NCI-H2029 (cell line): ENCODE measurements around the gene FHL3.
A peak's percentile ranks its signal among the peaks of the same experiment; 100 is the strongest.
"Not testable (repeated sequence)": the region's sequence is repeated elsewhere in the genome, so short reads cannot be mapped to it uniquely, and the experiment has no call there.

Experiments used
- DNase-seq: peaks from one replicate; lab custom pipeline; 2025; lab: John Stamatoyannopoulos, UW

Gene FHL3

DNA sequence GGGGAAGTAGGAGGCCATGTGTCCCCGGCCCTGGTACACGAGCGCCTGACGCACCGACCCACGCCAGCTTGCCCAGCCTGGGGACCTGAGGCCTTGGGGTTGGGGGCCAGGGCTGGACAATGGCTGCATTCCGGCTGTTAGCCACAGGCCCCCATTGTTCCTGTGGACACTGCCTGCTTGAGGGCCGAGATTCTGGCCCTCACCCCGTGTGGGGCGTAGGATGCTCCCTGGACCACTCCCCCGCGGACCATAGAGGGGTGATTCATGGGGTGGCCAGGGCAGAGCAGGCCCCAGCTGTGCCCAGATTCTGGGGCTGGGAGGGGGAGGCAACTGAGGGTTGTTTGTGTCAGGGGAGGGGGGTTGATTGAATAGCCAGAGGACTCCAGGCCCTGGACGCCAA, 29.6 kb upstream of the FHL3 start:
- no peak for DNase-seq

DNA sequence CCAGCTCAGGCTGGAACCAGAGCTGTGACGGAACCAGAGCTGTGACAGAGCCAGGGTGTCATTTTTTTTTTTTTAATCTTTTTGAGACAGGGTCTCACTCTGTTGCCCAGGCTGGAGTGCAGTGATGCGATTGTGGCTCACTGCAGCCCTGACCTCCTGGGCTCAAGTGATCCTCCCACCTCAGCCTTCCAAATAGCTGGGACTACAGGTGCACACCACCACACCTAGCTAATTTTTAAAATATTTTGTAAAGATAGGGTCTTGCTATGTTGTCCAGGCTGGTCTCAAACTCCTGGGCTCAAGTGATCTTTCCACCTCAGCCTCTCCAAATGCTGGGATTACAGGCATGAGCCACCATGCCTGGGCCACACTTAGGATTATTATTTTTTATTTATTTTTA, 27.7 kb upstream of the FHL3 start:
- DNase-seq = not testable (repeated sequence)

DNA sequence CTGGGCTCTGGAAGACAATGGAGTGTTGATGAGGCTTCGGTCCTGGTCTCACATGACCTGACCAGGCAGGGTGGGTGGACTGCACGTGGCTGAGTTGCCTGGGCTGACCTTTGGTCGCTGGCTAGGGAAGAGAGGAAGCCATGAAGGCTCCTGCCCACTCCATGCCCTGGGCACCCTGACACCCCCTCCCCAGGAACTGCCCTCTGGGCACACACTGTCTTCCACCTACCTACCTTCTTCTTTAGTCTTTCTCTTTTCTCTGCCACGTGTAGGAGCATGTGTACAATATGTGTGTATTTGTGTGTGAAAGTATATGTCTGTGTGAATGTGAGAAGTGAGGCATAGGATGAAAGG, 26.2 kb upstream of the FHL3 start:
- DNase-seq = no peak

- DNase-seq = no peak
These were observed 25.5 kb upstream of the FHL3 start for GRCh38 chr1:38030596-38031512.

- no peak for DNase-seq
These were observed 24.6 kb upstream of the FHL3 start for GRCh38 chr1:38029685-38030511.

- DNase-seq = peak; percentile 59
These were observed 23.9 kb upstream of the FHL3 start for GRCh38 chr1:38029081-38029681.

GRCh38 chr1:38028671-38029070, 23.4 kb upstream of the FHL3 start:
- DNase-seq = no peak

DNA sequence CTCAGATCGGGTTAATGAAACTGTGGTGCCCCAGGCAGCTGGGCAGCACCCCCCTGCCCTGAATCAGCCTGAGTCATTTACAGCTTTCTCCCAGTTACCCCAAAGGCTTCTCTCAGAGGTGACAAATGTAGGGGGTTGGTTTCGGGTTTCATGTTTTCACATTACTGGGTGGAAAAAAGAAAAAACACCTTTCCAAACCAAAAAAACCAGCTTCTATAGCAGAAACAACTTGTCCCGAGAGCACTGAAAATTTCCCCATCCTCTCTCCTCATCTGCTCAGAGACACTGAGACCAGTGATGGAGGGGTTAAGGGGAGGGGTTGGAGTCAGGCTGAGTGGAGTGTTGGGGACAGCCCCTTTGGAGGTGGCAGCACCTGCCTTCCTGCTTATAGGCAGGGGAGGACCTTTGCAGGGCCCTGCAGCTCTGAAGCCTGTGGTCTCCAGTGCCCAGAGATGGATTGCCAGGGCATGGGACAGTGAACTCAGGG, 22.8 kb upstream of the FHL3 start:
- DNase-seq = peak; percentile 43

GRCh38 chr1:38027201-38028104, 22.1 kb upstream of the FHL3 start:
- DNase-seq = no peak

- DNase-seq = peak; percentile 82
These were observed 21.4 kb upstream of the FHL3 start for GRCh38 chr1:38026592-38027200.

- no peak for DNase-seq
These were observed 20.4 kb upstream of the FHL3 start for GRCh38 chr1:38025664-38026063.

DNA sequence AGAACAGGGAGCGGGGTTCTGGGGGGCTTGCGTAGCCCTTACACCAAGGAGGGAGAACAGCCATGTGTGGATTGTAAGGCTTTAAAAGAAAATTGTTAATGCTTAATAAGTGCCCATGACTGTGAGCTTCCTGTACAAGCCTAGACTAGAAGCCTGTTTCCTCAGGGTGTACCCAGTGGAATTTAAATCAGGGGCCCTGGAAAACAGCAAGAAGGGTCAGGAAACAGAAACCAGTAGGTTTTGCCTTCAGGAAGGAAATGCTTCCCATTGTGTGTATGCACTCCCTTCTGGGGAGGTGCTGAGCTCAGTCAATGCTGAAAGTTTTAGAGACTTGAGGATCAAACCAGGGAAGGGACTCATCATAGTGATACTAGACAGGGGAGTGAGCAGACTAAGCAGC, 19.9 kb upstream of the FHL3 start:
- DNase-seq = no peak

- DNase-seq = no peak
These were observed 17.5 kb upstream of the FHL3 start for GRCh38 chr1:38022810-38023209.

DNA sequence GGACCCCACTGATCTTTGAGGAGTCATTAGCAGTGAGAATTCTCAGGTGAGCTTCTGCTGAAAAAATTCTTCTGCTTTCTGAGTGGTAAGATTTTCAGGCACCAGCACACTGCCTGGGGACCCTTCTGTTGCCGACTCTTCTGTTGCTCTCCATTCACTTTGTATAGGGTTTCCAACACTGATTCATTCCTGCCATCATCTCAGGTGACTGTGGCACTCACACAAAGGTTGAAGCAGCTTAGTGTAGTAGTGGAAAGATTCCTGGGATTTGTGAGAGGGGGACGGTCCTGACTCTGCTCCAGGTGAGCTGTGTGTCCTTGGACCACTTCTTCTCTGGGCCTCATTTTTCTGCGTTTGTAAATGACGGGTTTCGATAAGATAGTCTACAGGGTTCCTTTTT, 16.7 kb upstream of the FHL3 start:
- no peak for DNase-seq

DNA sequence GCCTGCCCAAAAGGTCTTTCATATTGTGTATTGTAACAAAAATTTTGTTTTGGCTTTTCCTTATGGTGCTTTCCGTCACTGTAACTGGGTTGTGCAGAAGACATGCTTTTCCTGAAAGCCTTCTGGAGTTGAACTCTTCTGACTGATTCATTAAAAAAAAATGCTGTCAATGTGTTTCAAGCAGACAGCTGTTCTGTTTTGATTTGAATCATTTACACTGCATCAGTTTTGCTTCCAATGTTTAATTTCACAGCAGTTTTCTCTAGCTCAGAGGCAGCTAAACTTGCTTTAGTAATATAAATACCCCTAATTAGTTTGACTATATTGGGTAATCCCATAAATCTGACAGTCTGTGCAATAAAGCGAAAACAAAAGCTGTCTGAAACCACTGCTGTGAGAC, 15.1 kb upstream of the FHL3 start:
- DNase-seq = no peak

- DNase-seq = peak; percentile 33
These were observed 13.6 kb upstream of the FHL3 start for GRCh38 chr1:38018864-38019343.

- DNase-seq = no peak
These were observed 10.8 kb upstream of the FHL3 start for GRCh38 chr1:38015978-38016725.

GRCh38 chr1:38014724-38015424, 9.6 kb upstream of the FHL3 start:
- no peak for DNase-seq

- no peak for DNase-seq
These were observed 8.9 kb upstream of the FHL3 start for GRCh38 chr1:38014171-38014570.

- no peak for DNase-seq
These were observed 7.9 kb upstream of the FHL3 start for GRCh38 chr1:38013227-38013622.
